Pons (tissue), 1 donor: Measurements from ENCODE around the gene MORN4.
A peak's percentile ranks its signal among the peaks of the same experiment; 100 is the strongest.
"Not testable (repeated sequence)": the region's sequence is repeated elsewhere in the genome, so short reads cannot be mapped to it uniquely, and the experiment has no call there.

Source experiments
- DNase-seq: peaks from one replicate; pipeline ENCODE4 v3.0.0-alpha.2; 2016; ENCODE audit warnings: low spot score

The MORN4 gene

GRCh38 chr10:97640868-97641811 is 7.8 kb upstream of the MORN4 start:
- peak; percentile 41 for DNase-seq

- peak; percentile 98 for DNase-seq
These were observed 7.0 kb upstream of the MORN4 start, which contains the start of gene PI4K2A for GRCh38 chr10:97640174-97640867. Gene PI4K2A, plus strand, starts transcription at chr10:97640671. Its CDS starts 72 bp downstream, at chr10:97640743.

DNA sequence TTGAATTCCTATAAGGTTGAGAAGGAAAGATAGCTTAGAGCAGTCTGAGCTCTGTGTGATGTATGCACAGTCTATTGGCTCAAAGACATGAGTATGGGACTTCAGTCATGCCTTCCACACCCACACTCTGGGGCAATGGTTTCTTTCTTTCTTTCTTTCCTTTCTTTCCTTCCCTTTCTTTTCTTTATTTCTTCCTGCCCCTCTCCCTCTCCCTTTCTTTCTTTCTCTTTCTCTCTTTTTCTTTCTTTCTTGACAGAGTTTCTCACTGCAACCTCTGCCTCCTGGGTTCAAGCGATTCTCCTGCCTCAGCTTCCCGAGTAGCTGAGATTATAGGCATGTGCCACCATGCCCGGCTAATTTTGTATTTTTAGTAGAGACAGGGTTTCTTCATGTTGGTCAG is 5.8 kb upstream of the MORN4 start:
- not testable (repeated sequence) for DNase-seq

DNA sequence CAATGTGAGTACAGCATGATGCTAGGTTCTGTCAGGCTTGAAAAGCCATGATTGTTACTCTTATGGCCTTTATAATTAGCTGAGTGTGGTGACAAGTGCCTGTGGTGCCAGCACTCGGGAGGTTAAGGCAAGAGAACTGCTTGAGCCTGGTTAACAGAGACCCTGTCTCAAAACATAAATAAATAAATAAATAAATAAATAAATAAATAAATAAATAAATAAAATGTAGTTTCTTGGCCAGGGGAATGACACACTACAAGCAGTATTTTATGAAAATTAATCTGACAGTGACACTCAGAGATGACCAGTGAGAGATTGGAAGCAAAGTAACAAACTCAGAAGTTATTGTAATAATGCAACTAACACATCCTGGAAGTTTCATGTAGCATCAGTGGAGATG is 2.3 kb upstream of the MORN4 start:
- no peak for DNase-seq

DNA sequence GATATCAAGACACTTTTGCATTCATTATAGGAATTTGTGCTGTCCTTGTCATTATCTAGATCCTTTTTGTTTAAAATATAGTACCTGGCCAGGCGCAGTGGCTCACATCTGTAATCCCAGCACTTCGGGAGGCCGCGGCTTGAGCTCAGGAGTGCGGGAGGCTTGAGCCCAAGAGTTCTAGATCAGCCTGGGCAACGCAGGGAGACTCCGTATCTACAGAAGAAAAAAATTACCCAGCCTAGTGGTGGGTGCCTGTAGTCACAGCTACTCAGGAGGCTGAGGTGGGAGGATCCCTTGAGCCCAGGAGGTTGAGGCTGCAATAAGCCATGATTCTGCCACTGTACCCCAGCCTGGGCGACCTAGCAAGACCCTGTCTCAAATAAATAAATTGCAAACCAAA is 621 bp upstream of the MORN4 start:
- no peak for DNase-seq

GRCh38 chr10:97631098-97631497 is 2.2 kb downstream of the MORN4 start:
- DNase-seq, result no peak

GRCh38 chr10:97629289-97629688 is 4.0 kb downstream of the MORN4 start:
- no peak for DNase-seq

DNA sequence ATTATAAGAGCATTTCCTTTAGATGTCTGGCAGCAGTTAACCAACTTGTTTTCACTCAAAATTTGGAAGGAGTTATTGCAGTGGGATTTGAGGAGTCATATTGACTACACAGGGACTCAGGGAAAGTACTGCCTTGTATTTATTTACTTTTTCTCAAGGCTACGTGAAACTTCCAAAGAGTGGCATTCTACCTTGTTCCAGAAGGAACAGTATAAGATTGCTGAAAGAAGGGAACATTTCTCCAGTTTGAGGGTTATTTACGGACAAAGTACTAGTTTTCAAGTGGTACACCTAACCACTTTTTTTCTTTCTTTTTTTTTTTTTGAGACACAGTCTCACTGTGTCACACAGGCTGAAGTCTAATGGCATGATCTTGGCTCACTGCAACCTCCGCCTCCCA is 5.1 kb downstream of the MORN4 start:
- no peak for DNase-seq

DNA sequence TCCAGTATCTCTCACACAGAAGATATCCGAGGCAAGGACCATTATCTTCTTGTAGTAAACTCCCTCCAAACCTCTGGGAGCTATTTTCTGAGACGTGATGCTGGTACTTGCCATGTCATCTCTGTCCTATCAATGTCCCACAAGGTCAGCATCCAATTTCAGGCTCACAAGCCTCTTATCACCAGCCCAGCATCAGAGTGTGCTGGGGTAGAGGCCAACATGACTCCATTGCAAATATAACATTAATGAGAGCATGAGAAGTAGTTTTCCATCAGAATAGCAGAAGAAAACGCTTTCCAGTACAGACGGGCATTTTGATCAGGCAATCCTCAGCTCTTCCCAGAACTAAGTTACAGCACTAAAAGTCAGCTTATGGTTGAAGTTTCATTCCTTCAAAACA is 5.6 kb downstream of the MORN4 start:
- DNase-seq, result no peak

- no peak for DNase-seq
These were observed 10.0 kb downstream of the MORN4 start for GRCh38 chr10:97623277-97623676.

GRCh38 chr10:97618733-97619132 is 14.6 kb downstream of the MORN4 start:
- DNase-seq, result no peak

DNA sequence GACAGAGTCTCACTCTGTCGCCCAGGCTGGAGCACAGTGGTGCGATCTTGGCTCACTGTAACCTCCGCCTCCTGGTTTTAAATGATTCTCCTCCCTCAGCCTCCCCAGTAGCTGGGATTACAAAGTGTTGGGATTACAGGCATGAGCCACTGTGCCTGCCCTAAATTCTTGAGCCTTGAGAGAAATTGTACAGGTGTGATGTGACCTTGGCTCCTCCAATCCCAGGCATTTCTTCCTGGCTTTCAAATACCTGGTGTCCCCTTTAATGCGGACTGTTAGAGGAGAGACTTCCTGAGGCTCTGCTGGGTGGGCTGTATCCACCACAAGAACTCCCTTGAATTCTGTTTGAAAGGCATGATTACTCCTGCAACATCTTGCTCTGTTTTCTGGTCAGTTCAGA is 15.0 kb downstream of the MORN4 start:
- no peak for DNase-seq

- peak; percentile 49 for DNase-seq
These were observed 20.9 kb downstream of the MORN4 start for GRCh38 chr10:97612386-97612785.

GRCh38 chr10:97611473-97611872 is 21.8 kb downstream of the MORN4 start:
- no peak for DNase-seq

- DNase-seq, result no peak
These were observed 24.2 kb downstream of the MORN4 start for GRCh38 chr10:97608991-97609561.

GRCh38 chr10:97607095-97607636 is 26.1 kb downstream of the MORN4 start:
- DNase-seq, result peak; percentile 33

GRCh38 chr10:97601268-97602215 is 31.8 kb downstream of the MORN4 start:
- peak; percentile 56 for DNase-seq

DNA sequence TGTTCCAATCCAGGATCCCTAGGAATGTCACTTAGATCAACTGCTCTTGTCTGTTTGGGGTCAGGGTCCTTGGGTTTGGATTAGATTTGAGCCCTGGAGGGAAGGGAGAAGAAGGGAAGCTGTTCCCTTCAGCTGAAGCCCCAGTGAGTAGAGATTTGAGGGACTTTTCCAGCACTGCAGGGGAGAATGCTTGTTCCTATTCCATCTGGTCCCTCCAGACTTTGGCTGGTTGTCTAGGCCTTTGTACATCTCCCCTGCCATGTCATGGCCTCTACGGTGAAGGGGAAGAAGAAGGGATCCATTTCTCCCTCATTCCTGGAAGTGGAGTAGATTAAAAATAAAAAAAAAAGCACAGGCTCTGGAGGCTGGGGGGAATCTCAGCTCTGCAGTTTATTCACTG is 32.7 kb downstream of the MORN4 start:
- no peak for DNase-seq

- no peak for DNase-seq
These were observed 34.1 kb downstream of the MORN4 start for GRCh38 chr10:97599272-97599619.

GRCh38 chr10:97598407-97599271 is 34.7 kb downstream of the MORN4 start:
- no peak for DNase-seq
